ENCODE data around the gene CSGALNACT2.

CSGALNACT2 gene

DNA sequence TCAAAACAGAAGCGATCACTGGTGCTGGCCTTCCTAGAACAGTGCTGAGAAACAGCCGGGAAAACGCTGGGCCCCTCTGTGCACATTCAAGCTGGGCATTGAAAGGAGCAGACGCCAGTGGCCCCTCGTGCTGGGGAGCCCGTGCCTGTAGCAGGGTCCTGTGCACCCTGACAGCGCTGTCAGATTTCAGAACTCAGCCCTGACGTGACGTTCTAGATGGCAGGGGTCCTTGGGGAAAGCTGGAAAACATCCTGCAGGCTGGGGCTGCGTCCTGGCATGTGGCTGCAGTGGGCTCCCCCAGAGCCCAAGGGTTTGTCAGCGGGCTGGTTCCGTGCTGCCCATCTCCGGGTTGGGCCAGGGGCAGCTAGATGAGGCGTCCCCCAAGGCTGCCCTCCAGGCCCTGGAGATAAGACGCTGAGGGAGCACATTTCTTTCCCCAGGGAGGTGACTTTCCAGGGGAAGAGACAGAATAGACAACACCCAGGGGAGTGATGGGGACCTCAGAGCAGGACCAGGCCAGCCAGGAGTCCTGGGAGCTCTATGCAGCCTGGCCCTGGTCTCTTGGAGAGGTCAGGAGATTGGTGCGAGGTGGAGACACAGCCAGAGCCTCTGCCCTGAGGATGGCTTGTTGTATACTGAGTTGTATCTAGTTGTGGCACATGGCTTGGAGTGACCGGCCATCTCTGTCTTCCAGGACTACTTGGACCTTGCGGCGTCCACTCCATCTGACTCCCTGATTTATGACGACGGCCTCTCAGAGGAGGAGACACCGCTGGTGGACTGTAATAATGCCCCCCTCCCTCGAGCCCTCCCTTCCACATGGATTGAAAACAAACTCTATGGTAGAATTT, 12.1 kb upstream of the CSGALNACT2 start:
- TF ChIP-seq, protein P1, sequence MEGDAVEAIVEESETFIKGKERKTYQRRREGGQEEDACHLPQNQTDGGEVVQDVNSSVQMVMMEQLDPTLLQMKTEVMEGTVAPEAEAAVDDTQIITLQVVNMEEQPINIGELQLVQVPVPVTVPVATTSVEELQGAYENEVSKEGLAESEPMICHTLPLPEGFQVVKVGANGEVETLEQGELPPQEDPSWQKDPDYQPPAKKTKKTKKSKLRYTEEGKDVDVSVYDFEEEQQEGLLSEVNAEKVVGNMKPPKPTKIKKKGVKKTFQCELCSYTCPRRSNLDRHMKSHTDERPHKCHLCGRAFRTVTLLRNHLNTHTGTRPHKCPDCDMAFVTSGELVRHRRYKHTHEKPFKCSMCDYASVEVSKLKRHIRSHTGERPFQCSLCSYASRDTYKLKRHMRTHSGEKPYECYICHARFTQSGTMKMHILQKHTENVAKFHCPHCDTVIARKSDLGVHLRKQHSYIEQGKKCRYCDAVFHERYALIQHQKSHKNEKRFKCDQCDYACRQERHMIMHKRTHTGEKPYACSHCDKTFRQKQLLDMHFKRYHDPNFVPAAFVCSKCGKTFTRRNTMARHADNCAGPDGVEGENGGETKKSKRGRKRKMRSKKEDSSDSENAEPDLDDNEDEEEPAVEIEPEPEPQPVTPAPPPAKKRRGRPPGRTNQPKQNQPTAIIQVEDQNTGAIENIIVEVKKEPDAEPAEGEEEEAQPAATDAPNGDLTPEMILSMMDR (conservative IDR thresholded peaks at IDR 0.05) = no peak
- no peak overlapping the region for H3K27ac ChIP-seq

DNA sequence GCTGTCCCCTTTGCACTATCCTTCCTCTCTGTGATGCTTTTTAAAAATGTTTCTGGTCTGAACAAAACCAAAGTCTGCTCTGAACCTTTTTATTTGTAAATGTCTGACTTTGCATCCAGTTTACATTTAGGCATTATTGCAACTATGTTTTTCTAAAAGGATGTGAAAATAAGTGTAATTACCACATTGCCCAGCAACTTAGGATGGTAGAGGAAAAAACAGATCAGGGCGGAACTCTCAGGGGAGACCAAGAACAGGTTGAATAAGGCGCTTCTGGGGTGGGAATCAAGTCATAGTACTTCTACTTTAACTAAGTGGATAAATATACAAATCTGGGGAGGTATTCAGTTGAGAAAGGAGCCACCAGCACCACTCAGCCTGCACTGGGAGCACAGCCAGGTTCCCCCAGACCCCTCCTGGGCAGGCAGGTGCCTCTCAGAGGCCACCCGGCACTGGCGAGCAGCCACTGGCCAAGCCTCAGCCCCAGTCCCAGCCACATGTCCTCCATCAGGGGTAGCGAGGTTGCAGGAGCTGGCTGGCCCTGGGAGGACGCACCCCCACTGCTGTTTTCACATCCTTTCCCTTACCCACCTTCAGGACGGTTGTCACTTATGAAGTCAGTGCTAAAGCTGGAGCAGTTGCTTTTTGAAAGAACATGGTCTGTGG, 11.4 kb upstream of the CSGALNACT2 start:
- H3K27ac ChIP-seq = no peak overlapping the region

DNA sequence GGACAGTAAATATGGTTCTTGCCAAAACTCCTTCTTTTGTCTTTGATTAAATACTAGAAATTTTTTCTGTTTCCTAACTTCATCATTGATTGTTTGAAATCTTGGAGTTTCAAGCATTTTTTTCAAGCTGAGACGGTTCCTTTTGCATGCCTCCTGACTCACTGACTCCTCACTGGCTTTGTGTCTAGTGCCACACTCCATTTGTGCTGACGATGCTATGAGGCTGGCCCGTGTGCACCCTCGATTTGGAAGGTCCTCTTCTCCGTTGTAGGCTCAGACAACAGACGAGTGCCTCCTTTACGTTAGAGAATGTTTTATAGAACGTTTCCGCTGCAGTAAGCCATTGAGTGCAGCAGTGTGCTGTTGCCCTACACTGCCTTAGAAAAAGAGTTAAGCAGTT, 10.8 kb upstream of the CSGALNACT2 start:
- TF ChIP-seq, protein P1 (conservative IDR thresholded peaks at IDR 0.05) = no peak
- H3K27ac ChIP-seq = no peak overlapping the region

More for the DNA sequence above, 11.4 kb upstream of the CSGALNACT2 start:
- TF ChIP-seq, protein P1 (conservative IDR thresholded peaks at IDR 0.05) = no peak

DNA sequence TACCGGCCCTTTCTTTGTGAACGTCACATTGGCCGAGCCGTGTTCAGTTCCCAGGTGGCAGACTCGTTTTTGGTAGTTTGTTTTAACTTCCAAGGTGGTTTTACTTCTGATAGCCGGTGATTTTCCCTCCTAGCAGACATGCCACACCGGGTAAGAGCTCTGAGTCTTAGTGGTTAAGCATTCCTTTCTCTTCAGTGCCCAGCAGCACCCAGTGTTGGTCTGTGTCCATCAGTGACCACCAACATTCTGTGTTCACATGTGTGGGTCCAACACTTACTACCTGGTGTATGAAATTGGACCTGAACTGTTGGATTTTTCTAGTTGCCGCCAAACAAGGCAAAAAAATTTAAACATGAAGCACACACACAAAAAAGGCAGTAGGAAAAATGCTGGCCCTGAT, 9.9 kb upstream of the CSGALNACT2 start:
- TF ChIP-seq, protein P1 (conservative IDR thresholded peaks at IDR 0.05) = no peak
- H3K27ac ChIP-seq = no peak overlapping the region

DNA sequence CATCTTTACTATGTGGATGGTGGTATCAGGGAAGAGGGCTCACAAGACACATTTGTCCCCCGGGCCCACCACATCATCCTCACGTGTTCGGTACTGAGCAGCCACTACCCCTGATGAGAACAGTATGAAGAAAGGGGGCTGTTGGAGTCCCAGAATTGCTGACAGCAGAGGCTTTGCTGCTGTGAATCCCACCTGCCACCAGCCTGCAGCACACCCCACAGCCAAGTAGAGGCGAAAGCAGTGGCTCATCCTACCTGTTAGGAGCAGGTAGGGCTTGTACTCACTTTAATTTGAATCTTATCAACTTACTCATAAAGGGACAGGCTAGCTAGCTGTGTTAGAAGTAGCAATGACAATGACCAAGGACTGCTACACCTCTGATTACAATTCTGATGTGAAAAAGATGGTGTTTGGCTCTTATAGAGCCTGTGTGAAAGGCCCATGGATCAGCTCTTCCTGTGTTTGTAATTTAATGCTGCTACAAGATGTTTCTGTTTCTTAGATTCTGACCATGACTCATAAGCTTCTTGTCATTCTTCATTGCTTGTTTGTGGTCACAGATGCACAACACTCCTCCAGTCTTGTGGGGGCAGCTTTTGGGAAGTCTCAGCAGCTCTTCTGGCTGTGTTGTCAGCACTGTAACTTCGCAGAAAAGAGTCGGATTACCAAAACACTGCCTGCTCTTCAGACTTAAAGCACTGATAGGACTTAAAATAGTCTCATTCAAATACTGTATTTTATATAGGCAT, 9.1 kb upstream of the CSGALNACT2 start:
- TF ChIP-seq, protein P1 (conservative IDR thresholded peaks at IDR 0.05) = no peak
- H3K27ac ChIP-seq = no peak overlapping the region

DNA sequence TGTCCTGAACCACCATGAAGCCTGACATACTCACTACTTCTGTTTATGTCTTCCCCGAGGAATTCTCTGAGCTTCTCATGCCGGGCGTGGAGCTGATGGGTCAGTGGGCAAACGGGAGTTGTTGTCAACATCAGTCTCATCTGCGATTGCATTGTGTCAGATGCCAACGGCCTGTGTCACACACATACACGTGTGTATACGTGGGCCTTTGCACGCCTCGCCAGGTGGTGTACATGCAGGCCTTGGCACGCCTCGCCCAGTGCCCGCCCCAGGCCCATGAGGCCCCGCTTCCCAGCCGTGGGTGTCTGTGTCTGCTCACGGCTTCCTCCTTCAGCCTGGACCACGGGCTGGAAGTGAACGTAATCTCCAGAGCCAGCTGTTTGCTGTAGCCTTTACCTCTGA, 7.5 kb upstream of the CSGALNACT2 start:
- TF ChIP-seq, protein P1 (conservative IDR thresholded peaks at IDR 0.05) = no peak
- H3K27ac ChIP-seq = no peak overlapping the region

DNA sequence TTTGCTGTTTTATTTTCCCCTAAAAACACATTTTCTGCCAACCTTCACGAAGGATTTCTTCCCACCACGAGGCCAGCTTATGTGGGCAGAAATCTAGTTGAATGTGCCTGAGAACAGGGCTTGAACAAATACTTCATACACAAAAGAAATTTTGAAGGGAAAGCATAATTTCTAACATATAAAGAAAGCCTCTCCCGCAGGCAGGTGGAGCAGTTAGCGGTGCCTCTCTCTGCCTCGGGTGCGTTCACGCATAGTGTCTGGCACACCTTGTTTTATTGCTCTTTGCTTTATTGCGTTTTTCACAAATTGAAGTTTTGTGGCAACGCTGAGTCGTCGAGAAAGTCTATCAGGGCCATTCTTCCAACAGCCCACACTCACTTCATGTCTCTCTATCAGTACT, 7.0 kb upstream of the CSGALNACT2 start:
- H3K27ac ChIP-seq = no peak overlapping the region
- TF ChIP-seq, protein P1 (conservative IDR thresholded peaks at IDR 0.05) = no peak

Data from VCaP (cell line).